ENCODE measurements around the gene CFD.

DNA sequence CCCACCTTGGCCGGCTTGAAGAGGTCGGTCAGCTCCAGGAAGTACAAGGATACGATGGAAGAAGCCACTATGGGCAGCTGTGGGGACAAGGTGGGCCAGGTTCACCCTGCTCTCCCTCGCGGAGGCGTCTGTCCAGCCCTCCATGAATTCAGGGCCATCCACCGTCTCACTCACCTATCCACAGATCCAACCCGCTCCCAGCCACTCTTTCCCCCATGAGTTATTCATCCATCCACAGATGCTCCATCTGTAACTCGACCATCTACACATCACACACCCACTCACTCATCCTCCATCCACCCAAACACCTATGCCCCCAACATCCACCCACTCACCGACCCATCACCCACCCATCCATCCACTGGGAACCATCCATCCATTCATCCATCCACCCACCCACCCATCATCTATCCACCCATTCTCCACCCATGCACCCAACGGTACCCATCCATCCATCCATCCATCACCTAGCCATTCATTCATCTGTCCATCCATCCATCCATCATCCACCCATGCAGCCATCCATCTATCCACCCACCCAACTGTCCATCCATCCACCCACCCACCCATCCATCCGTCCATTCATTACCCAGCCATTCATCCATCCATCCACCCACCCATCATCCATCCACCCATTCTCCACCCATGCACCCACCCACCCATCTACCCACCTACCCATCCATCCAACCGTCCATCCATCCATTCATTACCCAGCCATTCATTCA, 43.5 kb upstream of the CFD start:
- TF ChIP-seq, protein P1, sequence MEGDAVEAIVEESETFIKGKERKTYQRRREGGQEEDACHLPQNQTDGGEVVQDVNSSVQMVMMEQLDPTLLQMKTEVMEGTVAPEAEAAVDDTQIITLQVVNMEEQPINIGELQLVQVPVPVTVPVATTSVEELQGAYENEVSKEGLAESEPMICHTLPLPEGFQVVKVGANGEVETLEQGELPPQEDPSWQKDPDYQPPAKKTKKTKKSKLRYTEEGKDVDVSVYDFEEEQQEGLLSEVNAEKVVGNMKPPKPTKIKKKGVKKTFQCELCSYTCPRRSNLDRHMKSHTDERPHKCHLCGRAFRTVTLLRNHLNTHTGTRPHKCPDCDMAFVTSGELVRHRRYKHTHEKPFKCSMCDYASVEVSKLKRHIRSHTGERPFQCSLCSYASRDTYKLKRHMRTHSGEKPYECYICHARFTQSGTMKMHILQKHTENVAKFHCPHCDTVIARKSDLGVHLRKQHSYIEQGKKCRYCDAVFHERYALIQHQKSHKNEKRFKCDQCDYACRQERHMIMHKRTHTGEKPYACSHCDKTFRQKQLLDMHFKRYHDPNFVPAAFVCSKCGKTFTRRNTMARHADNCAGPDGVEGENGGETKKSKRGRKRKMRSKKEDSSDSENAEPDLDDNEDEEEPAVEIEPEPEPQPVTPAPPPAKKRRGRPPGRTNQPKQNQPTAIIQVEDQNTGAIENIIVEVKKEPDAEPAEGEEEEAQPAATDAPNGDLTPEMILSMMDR (IDR thresholded peaks at IDR 0.05) = no peak
- TF ChIP-seq POLR2A (IDR thresholded peaks at IDR 0.05) = no peak
